GM18867 (cell line): Measurements from ENCODE around the gene NLRP5.

Source experiments
- ATAC-seq: cut with Tn5 transposase; IDR thresholded peaks from one replicate; pipeline ENCODE4 v1.9.1; 2021; ENCODE audit warnings: mild to moderate bottlenecking, moderate library complexity; ENCODE audit not compliant: unreplicated experiment

The NLRP5 gene

DNA sequence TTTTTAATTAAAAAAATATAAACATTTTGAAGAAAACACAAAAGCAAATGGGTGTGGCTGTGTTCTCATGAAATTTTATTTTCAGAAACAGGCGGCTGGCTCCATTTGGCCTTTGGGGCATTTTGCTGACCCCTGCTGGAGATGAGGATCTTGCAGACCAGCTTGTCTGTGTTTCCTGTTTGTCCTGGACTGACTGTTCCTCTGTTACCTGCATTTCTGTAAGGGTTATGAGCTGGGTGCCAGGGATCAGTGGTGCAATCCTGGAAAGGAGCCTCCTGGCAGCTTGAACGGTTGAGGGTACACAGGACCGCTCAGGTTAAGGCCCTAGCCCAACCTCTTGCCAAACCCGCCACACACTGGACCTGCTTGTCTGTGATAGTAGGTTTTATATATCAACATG, 84.6 kb downstream of the NLRP5 start:
- ATAC-seq = no peak

DNA sequence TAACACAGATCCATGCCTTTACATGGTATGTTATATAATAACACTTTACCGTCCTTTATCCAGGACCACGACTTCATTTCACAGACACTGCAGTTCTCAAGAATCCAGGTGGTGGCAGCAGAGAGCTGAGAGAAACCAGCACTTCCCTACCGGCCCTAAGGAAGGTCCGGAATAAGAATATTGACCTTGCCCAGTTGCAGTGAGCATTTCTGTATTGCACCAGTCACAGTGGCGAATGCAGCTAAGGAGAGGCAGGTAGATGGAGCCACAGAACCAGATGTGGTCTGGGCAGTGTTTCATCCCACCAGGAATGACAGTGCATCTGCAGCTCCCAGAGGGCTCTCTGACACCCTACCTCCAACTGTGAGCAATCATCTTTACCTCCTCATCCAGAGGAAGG, 89.9 kb downstream of the NLRP5 start:
- no peak for ATAC-seq

DNA sequence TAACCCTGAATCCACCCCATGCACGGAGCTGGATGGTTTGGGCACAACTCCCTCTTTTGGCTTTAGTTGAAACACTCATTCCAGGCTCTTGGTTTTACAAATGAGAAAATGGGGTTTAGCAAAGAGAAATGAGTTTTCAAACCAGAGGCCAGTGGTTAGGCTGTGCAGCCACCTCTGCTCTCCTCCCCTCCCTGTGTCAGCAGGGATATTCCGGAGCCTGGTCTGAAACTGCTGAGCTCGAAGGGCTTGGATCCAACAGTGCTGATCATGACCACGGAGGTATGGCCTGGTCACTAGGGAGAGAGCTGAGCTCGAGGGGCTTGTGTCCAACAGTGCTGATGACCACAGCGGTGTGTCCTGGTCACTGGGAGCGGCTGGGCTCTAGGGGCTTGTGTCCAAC, 93.0 kb downstream of the NLRP5 start:
- ATAC-seq = no peak

DNA sequence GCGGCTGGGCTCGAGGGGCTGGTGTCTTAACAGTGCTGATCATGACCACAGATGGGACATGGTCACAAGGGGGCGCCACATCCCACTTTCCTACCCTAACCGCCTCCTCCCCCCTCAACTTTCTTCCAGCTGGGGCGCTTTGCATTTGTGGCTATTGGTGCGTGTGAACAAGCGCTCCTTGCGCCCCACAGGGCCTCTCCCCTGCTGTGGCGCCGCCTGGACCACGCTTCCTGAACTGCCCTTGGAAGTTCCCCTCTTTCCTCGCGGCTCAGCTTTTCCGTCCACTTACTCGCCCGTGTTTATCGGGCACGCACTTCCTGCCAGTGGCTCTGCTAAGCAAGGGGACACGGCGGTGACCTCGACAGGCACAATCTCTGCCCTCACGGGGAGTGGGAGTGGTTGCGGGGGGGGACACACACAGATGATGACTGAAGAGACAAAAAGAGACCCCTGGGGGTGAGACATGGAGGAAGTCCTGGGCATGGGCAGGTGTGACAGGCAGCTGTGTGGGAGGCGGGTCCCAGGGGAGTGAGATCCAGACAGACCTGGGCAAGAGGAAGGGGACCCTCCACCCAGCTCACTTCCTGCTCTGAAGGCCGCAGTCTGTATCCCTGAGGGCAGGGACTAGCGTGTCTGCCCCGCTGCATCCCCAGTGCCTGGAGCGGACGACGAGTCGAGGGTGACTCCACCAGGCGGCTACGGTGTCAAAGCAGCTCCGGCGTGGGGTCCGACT, 94.3 kb downstream of the NLRP5 start:
- ATAC-seq = peak; percentile 74

DNA sequence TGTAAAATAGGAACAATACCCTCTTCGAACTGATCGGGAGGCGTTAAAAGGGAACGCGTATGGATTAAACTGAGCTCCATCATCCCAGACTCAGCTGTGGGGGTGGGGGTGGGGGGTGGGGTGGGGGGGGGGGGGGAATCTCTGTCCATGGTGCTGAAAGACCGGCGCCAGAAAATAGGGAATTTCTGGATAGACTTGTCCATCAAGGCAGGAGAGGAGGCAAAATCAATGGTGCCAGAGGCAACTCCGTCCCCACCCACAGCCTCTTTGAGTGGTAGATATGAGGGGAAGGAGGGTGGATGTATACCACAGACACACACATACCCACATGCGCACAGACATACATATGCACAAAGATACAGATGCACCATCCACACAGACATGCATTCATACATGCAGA, 97.1 kb downstream of the NLRP5 start:
- no peak for ATAC-seq

DNA sequence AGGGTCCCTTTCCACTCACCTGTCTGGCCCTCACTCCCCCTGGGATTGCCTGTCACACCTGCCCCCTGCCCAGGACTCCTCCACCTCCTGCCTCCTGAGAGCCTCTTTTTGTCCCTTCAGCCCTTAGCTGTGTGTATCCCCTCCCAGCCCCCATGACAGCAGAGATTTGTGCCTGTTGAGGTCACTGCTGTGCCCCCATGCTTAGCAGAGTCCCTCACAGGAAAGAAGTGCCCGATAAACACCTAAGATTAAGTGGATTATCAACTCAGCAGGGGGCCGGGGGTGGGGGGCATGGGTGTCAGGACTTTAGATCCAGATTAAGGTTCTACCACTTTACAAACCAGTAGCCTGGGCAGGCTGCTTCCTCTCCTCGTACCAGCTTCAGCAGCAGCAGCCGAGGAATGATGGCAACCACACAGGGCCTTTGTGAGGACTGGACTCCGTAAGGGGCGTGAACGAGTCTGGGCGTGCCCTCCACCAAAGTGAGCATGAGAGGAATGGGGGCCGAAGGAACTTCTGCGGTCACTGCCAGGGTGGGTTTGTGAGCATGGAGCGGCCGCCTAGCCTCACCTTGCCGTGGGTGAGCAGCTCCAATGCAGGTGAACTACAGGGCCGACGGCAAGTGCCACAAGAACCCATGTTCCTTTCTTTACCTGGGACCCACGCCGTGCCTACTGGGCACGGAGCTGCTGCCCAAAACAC, 98.4 kb downstream of the NLRP5 start:
- no peak for ATAC-seq

DNA sequence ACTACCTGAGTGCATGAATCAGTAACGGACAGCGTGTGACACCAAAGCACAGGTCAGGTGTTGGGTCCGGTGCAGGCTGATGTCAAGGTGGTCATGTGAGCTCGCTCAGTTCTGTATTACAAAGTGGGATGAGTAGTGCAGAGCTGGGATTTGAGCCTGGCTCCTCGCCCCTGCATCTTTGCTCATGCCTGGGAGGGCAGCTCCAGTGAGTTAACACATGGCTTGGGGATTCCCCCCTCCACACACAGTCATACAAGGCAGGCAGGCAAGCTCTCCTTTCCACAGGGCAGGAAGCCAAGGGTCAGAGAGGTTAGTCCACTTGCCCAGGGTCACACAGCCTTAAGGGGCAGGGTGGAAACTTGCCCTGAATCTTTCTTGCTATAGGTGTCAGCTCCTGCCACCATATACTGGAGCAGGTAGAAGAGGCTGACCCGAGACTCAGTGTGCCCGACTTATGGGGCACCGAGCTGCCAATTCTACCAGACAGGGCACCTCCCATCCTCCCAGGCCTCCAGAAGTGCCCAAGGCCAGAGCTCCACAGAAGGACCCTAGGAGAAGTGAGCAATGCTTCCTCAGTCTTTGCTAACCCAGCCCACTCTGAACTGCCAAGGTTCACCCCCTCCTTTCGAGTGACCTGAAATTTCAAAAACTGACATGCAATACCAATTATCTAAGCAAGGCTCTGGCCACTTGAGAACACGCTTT, 99.1 kb downstream of the NLRP5 start:
- ATAC-seq = no peak

DNA sequence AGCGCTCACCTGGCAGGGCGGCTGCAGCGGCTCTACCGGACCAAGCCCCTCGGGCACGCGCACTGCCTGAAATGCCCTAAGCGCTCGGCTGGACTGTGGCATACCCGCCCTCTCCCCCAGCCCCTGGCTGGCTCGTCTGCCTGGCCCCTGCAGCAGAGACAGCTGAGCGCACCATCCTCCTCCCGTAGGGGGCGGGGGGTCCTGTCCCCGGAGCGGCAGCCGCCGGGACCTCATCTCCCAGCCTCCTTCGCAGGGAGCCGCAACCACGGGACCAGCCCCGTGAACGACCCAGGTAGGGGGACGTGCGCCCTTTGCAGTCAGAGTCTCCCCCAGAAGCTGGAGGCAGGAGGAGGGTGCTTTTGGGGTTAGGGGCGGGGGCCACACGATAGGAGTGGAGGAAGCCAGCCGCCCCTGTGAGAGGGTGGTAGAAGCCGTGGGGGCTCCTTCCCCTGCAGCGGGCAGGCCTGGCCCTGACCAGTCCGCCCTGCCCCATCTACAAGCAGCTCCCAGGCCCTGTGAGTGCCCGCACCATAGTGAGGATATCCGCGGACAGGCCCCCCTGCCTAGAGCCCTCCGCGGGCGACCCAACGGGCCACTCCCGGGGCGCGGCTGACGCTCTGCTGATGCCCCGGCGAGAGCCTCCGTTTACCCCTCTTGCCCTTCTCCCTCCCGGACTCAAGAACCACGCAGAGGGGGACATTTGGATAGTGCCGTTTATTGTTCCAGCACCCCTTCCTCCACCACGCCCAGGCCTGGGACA, 100.3 kb downstream of the NLRP5 start:
- no peak for ATAC-seq

DNA sequence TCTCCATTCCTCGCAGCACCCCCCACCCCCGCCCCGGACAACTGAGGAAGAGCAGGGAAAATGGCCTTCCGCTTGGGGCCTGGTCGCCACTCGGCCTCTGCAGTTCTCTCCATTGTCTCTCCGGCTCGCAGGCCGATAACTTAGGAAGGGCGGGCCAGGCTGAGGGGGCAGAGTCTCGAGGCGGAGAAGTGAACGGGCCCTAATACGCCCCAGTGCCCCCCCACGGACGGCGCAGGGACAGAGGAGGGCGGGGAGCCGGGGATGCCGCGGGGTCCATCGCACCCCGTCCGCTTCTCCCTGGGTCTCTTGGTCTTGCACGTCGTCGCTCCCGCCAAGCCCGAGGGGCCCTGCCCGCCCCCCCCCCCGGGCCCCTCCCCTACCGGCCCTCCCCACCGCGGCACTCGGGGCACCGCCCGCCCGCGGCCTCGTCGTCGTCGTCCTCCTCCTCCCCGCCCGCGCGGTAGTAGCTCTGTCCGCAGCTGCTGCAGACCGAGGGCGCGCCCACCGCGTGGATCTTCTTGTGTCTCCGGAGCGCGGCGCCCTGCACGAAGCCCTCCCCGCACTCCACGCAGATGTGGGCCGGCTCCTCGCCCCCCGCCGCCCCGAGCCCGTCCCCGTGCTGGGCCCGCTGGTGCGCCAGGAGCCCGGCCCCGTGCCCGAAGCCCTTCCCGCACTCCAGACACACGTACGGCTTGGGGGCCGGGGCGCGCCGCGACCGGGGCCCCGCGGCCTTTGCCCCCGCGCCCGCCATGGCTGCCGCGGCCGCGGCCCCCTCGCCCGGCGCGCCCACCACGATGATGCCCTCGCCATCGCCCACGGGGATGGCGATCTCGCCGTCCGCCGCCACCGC, 101.3 kb downstream of the NLRP5 start:
- ATAC-seq = no peak

DNA sequence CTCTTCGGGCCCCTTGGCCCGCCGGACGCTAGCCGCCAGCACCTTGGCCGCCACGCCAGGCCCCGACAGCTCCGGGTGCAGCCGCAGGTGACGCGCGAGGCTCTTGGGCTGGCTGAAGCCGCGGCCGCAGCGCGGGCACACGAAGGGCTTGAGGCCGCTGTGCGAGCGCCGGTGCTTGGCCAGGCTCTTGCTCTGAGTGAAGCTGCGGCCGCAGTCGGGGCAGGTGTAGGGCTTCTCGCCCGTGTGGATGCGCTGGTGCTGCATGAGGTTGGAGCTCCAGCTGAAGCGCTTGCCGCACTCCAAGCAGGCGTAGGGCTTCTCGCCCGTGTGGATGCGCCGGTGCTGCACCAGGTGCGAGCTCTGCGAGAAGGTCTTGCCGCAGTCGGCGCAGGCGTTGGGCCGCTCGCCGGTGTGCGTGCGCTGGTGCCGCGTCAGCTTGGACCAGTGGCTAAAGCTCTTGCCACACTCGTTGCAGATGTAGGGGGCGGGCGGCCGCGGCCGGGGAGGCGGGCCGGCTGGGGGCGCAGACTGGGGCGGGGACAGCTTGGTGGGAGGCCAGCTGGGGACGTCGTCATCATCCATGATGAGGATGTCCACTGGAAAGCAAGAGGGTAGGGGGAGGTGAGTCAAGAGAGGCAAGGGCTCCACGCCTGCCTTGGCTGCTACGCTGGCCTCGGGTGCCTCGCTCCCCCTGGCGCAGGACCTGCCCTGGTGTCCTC, 102.1 kb downstream of the NLRP5 start:
- ATAC-seq = no peak

DNA sequence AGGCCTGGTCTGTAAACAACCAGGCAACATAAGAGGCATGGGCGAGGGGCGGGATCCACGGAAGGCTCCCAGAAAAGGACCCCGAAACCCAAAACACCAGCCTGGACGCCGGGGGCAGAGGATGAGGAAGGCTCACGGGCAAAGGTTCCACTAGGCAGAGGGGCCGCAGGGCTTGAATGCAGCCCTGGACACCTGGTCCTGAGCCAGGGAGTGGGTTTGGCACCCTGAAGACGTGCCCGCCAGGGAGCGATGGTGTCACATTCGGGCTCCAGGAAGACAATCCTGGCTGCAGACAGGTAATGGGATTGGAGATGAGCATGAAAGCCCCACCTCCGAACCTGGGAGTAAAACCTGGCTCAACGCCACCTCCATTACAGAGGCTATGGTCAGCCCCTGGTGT, 102.8 kb downstream of the NLRP5 start:
- no peak for ATAC-seq

DNA sequence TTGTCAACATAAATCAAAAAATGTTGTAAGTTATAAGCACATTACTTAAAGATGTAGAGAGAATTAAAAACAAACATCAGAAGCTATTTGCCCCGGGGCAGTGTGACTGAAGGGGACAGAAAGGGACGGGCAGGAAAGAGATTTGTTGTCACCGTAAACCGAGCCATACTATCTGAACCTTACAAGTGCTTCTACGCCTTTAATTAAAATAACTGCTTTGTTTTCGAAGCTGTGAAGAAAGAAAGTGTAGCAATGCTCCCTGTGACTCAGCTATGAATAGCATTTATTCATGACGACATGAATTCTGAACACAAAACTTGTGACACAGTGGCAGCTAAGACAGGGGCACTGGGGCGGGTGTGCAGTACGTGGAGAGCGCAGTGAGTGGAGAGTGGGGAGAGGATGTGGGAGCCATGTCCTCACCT, 104.5 kb downstream of the NLRP5 start:
- ATAC-seq = no peak

DNA sequence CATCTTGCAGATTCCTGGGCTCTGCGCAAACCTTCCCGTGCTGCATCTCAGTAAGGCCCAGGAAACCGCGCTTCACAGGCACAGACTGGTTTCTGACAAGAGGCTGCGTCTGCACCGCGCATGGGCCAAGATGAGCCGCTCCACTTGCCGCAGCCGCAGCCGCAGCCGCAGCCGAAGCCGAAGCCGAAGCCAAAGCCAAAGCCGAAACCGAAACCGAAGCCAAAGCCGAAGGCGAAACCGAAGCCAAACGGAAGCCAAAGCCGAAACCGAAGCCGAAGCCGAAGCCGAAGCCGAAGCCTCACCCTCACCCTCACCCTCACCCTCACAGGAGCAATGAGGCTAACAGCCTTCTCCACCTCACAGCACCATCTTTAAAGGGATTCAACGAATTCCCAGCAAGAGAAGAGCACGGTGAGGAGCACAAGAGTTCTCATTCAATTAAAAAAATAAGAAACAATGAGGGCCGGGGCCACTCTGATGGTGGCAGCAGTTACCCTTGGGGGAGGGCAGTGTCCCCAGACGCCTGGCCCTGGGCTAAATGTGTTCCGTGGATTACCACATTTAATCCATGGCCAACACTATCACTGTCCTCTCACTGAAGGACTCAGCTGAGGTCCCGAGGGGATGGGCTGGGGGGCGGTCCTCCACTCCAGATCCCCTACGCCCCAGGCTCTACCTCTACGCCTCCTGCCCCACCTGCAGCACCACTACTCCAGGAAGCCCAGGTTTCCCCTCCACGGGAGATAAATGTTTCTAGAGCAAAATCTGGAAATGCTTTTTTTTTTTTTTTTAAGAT, 105.4 kb downstream of the NLRP5 start:
- ATAC-seq = no peak

DNA sequence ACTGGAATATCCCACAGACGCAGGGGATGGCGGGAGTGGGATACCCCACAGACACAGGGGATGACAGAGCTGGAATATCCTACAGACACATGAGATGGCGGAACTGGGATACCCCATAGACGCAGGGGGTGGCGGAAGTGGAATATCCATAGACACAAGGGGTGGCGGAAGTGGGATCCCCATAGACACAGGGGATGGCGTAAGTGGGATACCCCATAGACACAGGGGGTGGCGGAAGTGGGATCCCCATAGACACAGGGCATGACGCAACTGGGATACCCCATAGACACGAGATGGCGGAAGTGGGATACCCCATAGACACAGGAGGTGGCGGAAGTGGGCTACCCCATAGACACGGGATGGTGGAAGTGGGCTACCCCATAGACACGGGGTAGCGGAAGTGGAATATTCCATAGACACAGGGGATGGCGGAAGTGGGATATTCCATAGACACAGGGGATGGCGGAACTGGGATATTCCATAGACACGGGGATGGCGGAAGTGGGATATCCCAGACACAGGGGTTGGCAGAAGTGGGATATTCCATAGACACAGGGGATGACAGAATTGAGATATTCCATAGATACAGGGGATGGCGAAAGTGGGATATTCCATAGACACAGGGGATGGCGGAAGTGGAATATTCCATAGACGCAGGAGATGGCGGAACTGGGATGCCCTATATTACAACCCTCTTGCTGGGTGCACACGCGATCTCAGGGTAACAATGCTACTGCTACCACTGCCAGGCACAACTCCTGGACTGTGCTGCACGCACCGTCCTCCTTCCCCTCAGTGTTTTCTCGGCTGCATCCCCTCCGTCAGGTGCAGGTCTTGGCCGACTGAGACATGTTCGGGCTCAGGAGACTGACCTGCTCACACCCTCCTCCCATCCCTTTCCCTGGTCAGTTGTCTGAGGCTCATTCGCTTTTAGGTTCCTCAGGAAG, 106.4 kb downstream of the NLRP5 start:
- no peak for ATAC-seq

DNA sequence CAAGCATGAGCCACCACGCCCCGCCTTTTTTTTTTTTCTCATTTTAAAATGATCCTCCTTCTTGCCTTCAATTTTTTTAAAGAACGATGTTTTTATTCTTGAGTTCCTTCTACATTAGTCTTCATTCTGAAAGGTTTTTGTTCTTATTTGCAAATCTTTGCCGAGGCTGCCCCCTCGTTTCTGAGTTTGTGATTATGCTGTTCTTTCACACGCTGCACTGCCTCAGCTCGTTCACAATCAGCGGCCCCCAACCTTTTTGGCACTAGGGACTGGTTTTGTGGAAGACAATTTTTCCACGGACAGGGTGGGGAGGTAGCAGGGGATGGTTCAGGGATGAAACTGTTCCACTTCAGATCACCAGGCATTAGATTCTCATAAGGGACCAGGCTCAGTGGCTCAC, 107.9 kb downstream of the NLRP5 start:
- ATAC-seq = no peak

DNA sequence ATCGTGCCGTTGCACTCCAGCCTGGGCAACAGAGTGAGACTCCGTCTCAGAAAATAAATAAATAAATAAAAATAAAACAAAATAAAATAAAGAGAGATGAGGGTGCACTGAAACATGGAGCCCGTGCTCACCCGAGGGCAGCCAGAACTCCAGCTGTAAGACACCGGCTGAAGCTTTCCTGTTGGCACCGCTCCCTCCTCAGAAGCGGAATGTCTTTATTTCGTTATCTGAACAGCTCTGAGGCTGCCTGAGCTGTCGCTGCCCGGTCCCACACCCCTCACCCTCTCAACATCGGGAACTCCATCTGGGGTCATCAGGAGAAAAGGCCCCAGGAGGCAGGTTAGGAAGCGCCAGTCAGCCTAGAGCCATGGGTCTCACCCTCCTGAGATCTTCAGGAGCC, 110.1 kb downstream of the NLRP5 start:
- ATAC-seq = no peak

DNA sequence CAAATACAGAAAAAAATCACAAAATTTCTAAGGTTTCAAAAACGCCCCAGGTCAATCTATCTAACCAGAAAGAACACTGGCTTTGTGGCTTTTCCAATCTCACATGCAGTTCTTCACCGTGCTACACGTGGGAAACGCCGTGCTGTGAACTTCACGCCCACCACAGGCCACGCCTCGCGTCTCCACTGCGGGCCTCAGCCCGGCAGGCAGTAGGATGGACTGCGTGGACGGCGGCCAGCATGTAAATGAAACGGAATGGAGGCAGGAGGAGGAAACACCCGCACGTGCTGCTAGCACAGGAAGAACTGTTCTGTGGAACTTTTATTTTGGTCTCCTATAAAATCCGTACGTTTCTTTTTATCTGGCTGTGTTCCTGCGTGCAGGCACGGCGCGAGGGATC, 110.7 kb downstream of the NLRP5 start:
- no peak for ATAC-seq

DNA sequence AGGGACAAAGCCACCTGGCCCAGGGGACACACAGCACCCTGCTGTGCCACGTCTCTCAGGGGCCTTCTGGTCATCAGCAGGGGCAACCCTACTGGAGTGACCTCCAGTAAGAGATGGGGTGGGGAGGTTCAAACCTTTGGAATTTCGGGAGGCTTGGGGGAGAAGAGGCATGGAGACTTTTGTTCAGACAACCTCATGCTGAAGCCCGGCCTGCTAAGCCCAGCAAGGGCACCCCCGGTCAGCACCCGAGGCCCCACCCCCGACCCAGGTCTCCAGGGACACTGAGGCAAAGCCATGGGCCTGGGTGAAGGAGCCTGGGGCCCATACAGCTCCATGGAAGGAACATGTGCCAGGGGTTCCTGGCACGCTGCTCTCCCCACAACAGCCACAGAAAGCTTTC, 111.2 kb downstream of the NLRP5 start:
- no peak for ATAC-seq
